HEK293 (cell line): Measurements from ENCODE around the gene DISP3.

Source experiments
- CTCF ChIP-seq: fragments of 450-650 bp; formaldehyde crosslinking; IDR thresholded peaks from 2 replicates; pipeline ENCODE4 v1.5.1; 2016; ENCODE audit warnings: missing biosample characterization, missing genetic modification characterization
- KLF16 ChIP-seq: fragments of 450-650 bp; formaldehyde crosslinking; IDR thresholded peaks from 2 replicates; pipeline ENCODE4 v1.5.1; 2017; ENCODE audit warnings: missing biosample characterization, missing genetic modification characterization
- PBX3 ChIP-seq: sonication (generic); formaldehyde crosslinking; IDR thresholded peaks from 2 replicates; pipeline ENCODE4 v1.8.1; 2022; ENCODE audit warnings: mild to moderate bottlenecking, moderate library complexity, missing genetic modification reagents
- TCF7L2 ChIP-seq: IDR thresholded peaks from 2 replicates; pipeline ENCODE4 v1.6.1; 2011; ENCODE audit warnings: low read depth, mild to moderate bottlenecking, inconsistent platforms, low read length, moderate library complexity, borderline replicate concordance
- ZBTB11 ChIP-seq: fragments of 450-650 bp; formaldehyde crosslinking; conservative IDR thresholded peaks from 2 replicates; pipeline ENCODE4 v1.5.1; 2016; ENCODE audit warnings: low read depth, missing biosample characterization, missing genetic modification characterization
- ZBTB26 ChIP-seq: fragments of 450-650 bp; formaldehyde crosslinking; optimal IDR thresholded peaks from 2 replicates; pipeline ENCODE3; 2016; ENCODE audit warnings: missing biosample characterization, mild to moderate bottlenecking, missing genetic modification characterization
- ZNF132 ChIP-seq: fragments of 450-650 bp; formaldehyde crosslinking; IDR thresholded peaks from 2 replicates; pipeline ENCODE4 v1.5.1; 2017; ENCODE audit warnings: missing biosample characterization, missing genetic modification characterization, borderline replicate concordance
- ZNF24 ChIP-seq: fragments of 450-650 bp; formaldehyde crosslinking; IDR thresholded peaks from 2 replicates; pipeline ENCODE4 v1.5.1; 2016; ENCODE audit warnings: missing biosample characterization, missing genetic modification characterization
- ZNF26 ChIP-seq: fragments of 450-650 bp; formaldehyde crosslinking; IDR thresholded peaks from 2 replicates; pipeline ENCODE4 v1.5.1; 2016; ENCODE audit warnings: missing biosample characterization, missing genetic modification characterization
- ZNF501 ChIP-seq: fragments of 450-650 bp; formaldehyde crosslinking; IDR thresholded peaks from 2 replicates; pipeline ENCODE4 v1.5.1; 2016; ENCODE audit warnings: missing biosample characterization, missing genetic modification characterization
- ZNF561 ChIP-seq: fragments of 450-650 bp; IDR thresholded peaks from 2 replicates; pipeline ENCODE4 v1.5.1; 2018; ENCODE audit warnings: missing biosample characterization, missing genetic modification characterization, borderline replicate concordance
- ZNF600 ChIP-seq: fragments of 450-650 bp; formaldehyde crosslinking; IDR thresholded peaks from 2 replicates; pipeline ENCODE4 v1.5.1; 2016; ENCODE audit warnings: missing biosample characterization, missing genetic modification characterization
- ZNF747 ChIP-seq: fragments of 450-650 bp; formaldehyde crosslinking; IDR thresholded peaks from 2 replicates; pipeline ENCODE4 v1.5.1; 2016; ENCODE audit warnings: missing biosample characterization, missing genetic modification characterization
- ZNF777 ChIP-seq: fragments of 450-650 bp; formaldehyde crosslinking; IDR thresholded peaks from 2 replicates; pipeline ENCODE4 v1.5.1; 2017; ENCODE audit warnings: missing biosample characterization, missing genetic modification characterization, borderline replicate concordance

GRCh38 chr1:11563560-11564069, 84.7 kb downstream of the DISP3 start:
- TF ChIP-seq ZNF561 (tag by site-specific recombination) = no peak
- no peak for TF ChIP-seq CTCF
- no peak for TF ChIP-seq PBX3 (CRISPR knock-in tag)
- TF ChIP-seq ZNF501 (tag by site-specific recombination) = no peak
- no peak for TF ChIP-seq ZBTB11
- TF ChIP-seq ZNF26 (tag by site-specific recombination) = no peak
- TF ChIP-seq ZNF777 (tag by site-specific recombination) = no peak
- TF ChIP-seq ZNF132 (tag by site-specific recombination) = no peak
- TF ChIP-seq ZNF747 (tag by site-specific recombination) = no peak
- no peak for TF ChIP-seq ZBTB26 (tag by site-specific recombination)
- peak; percentile 77 for TF ChIP-seq TCF7L2
- TF ChIP-seq KLF16 (tag by site-specific recombination) = no peak
- no peak for TF ChIP-seq ZNF24 (tag by site-specific recombination)
- 0 out of 2 replicates have a peak, but pooled peaks have one; percentile 30 for TF ChIP-seq ZNF600 (tag by site-specific recombination)
